Measurements from ENCODE around the gene PMFBP1.

DNA sequence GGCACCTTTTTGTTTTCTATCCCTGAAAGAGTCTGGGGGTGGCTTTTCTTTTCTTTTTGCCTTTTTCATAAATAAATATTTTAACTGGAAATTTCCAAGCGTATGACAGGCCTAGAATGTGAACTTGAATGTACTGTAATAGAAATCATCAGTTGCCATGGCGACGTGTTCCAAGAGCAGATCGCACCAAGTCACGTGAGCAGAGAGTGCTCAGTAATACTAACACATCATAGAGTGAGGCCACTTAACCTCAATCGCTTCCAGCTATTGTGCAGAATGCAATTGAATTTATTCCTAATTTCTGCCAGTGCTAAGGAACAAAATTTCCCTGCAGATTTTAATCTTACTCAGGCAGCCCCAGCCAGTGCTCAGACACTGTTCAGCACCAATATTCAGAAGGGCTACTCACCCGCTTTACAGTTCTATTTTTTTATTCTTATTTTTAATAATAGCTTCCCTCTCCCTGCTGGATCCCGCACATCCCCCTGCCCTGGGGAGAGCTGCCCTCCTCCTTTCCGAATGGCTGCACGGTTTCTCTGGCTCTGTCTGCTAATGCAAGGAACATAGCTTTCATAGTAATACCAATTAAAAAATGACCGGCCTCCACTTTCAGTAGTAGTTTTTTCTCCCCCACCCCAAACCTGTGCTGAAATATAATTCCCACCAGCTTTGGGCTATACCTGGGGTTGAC, 26.2 kb upstream of the PMFBP1 start:
- TF ChIP-seq ZNF274 (IDR thresholded peaks at IDR 0.05; ENCODE audit: low read depth, low read length) (no peak), SUZ12 (IDR thresholded peaks at IDR 0.05; ENCODE audit: extremely low read depth, insufficient read depth, insufficient read length) (no peak), YY1 (IDR thresholded peaks at IDR 0.05; ENCODE audit: insufficient read depth, insufficient read length) (no peak)

Data from NT2/D1 (cell line).